Panc1 (cell line): ENCODE results near the gene LINGO1.

Source experiments
- POLR2AphosphoS5 ChIP-seq: IDR thresholded peaks from 2 replicates; pipeline ENCODE4 v1.6.1; 2012; ENCODE audit warnings: mild to moderate bottlenecking, low read depth, low read length, moderate library complexity
- SIN3A ChIP-seq: IDR thresholded peaks from 2 replicates; pipeline ENCODE4 v1.6.1; 2012; ENCODE audit warnings: low read depth, mild to moderate bottlenecking, low read length, moderate library complexity, borderline replicate concordance; ENCODE audit not compliant: insufficient read depth
- TF ChIP-seq, protein P1 (sequence below): fragments of 450-650 bp; IDR thresholded peaks from 2 replicates; pipeline ENCODE4 v1.5.1; 2017; ENCODE audit warnings: mild to moderate bottlenecking

DNA sequence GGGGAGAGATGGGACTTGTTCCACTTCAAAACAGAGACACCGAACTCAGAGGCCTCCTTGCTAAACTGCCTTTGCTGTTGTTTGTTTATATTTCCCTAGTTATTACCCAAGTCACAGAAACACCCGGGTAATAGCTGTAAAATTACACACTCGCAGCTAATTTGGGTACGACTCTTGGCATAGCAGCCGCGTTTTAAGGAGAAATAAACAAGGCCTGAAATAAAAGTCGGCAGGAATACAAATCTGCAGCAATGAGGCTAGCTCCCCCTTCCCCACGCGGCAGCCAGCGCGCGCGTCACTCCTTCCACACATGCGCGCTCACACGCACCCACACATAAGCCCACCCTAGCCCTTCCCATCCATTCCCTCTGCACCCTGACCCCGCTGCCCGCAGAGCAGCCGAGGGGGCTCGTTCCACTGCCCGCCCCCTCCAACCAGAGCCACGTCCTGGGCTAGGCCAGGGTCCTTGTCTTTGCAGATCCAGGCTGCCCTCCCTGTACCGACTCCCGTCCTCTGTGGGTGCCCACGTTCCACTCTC is 67.3 kb downstream of the LINGO1 start:
- no peak for TF ChIP-seq POLR2AphosphoS5
- TF ChIP-seq, protein P1, sequence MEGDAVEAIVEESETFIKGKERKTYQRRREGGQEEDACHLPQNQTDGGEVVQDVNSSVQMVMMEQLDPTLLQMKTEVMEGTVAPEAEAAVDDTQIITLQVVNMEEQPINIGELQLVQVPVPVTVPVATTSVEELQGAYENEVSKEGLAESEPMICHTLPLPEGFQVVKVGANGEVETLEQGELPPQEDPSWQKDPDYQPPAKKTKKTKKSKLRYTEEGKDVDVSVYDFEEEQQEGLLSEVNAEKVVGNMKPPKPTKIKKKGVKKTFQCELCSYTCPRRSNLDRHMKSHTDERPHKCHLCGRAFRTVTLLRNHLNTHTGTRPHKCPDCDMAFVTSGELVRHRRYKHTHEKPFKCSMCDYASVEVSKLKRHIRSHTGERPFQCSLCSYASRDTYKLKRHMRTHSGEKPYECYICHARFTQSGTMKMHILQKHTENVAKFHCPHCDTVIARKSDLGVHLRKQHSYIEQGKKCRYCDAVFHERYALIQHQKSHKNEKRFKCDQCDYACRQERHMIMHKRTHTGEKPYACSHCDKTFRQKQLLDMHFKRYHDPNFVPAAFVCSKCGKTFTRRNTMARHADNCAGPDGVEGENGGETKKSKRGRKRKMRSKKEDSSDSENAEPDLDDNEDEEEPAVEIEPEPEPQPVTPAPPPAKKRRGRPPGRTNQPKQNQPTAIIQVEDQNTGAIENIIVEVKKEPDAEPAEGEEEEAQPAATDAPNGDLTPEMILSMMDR, result no peak
- no peak for TF ChIP-seq SIN3A
